Measurements from ENCODE around the gene STRADA.
"Not testable (repeated sequence)": the region's sequence is repeated elsewhere in the genome, so short reads cannot be mapped to it uniquely, and the experiment has no call there.

STRADA gene

DNA sequence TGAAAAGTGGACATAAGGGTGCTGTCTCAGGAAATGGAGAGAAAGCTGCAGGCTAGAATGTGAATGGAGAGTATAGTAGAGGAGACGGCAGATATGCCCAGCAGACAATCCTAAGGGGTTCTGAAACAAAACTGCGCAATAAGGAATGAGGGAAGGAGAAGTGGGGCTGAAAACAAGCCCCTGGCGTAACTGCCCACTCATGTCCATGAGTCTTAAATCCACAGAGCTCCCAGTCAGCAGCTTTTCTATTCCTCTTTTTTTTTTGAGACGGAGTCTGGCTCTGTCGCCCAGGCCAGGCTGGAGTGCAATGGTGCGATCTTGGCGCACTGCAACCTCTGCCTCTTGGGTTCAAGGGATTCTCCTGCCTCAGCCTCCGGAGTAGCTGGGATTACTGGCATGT, 5.9 kb downstream of the STRADA start (continued):
- no peak for TF ChIP-seq ZFP3 (CRISPR knock-in tag; IDR thresholded peaks at IDR 0.05)
- TF ChIP-seq TCF4 (CRISPR knock-in tag; IDR thresholded peaks at IDR 0.05; ENCODE audit: borderline replicate concordance), result no peak
- TF ChIP-seq SNAI2 (CRISPR knock-in tag; IDR thresholded peaks at IDR 0.05), result no peak
- TF ChIP-seq, protein P1, sequence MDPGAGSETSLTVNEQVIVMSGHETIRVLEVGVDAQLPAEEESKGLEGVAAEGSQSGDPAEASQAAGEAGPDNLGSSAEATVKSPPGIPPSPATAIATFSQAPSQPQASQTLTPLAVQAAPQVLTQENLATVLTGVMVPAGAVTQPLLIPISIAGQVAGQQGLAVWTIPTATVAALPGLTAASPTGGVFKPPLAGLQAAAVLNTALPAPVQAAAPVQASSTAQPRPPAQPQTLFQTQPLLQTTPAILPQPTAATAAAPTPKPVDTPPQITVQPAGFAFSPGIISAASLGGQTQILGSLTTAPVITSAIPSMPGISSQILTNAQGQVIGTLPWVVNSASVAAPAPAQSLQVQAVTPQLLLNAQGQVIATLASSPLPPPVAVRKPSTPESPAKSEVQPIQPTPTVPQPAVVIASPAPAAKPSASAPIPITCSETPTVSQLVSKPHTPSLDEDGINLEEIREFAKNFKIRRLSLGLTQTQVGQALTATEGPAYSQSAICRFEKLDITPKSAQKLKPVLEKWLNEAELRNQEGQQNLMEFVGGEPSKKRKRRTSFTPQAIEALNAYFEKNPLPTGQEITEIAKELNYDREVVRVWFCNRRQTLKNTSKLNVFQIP (CRISPR knock-in tag; IDR thresholded peaks at IDR 0.05; ENCODE audit: borderline replicate concordance, low read depth), result no peak

DNA sequence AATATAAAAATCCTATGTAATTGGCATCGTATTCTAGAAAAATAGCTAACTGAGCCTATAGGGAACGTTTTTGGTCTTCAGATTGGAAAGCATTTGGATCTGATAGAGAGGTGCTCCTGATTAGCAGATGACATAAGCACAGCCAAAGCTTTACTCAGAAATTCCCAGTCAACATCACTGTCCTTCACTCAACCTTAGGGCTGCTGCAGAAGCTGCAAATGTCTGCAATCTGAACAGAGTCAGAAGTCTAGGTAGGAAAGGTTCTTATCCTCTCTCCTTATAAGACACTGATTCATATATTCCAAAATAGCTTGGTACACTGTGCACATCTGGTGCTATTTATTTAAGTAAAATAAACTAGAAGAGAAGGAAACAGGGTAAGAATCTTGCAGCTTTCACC, 19.2 kb downstream of the STRADA start:
- no peak; the same call in 1 of the 3 replicates for ATAC-seq
- TF ChIP-seq ZFP3 (CRISPR knock-in tag; IDR thresholded peaks at IDR 0.05) (no peak), BACH2 (CRISPR knock-in tag; IDR thresholded peaks at IDR 0.05; ENCODE audit: borderline replicate concordance) (no peak), OSR1 (CRISPR knock-in tag; IDR thresholded peaks at IDR 0.05) (no peak), TOX (CRISPR knock-in tag; IDR thresholded peaks at IDR 0.05; ENCODE audit: borderline replicate concordance) (no peak), ZC3H10 (CRISPR knock-in tag; IDR thresholded peaks at IDR 0.05) (no peak), ZNF70 (CRISPR knock-in tag; IDR thresholded peaks at IDR 0.05) (no peak), CSDC2 (CRISPR knock-in tag; IDR thresholded peaks at IDR 0.05) (no peak), TCF4 (CRISPR knock-in tag; IDR thresholded peaks at IDR 0.05; ENCODE audit: borderline replicate concordance) (no peak), ARNTL (CRISPR knock-in tag; IDR thresholded peaks at IDR 0.05; ENCODE audit: borderline replicate concordance, low read depth) (no peak), ESRRG (CRISPR knock-in tag; IDR thresholded peaks at IDR 0.05) (no peak), ZNF565 (CRISPR knock-in tag; conservative IDR thresholded peaks at IDR 0.05; ENCODE audit: low read depth) (no peak), ISL1 (CRISPR knock-in tag; IDR thresholded peaks at IDR 0.05) (no peak), SNAI2 (CRISPR knock-in tag; IDR thresholded peaks at IDR 0.05) (no peak), ZNF8 (CRISPR knock-in tag; IDR thresholded peaks at IDR 0.05) (no peak)
- TF ChIP-seq, protein P2, sequence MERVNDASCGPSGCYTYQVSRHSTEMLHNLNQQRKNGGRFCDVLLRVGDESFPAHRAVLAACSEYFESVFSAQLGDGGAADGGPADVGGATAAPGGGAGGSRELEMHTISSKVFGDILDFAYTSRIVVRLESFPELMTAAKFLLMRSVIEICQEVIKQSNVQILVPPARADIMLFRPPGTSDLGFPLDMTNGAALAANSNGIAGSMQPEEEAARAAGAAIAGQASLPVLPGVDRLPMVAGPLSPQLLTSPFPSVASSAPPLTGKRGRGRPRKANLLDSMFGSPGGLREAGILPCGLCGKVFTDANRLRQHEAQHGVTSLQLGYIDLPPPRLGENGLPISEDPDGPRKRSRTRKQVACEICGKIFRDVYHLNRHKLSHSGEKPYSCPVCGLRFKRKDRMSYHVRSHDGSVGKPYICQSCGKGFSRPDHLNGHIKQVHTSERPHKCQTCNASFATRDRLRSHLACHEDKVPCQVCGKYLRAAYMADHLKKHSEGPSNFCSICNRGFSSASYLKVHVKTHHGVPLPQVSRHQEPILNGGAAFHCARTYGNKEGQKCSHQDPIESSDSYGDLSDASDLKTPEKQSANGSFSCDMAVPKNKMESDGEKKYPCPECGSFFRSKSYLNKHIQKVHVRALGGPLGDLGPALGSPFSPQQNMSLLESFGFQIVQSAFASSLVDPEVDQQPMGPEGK (CRISPR knock-in tag; IDR thresholded peaks at IDR 0.05; ENCODE audit: borderline replicate concordance), result no peak
- TF ChIP-seq, protein P3, sequence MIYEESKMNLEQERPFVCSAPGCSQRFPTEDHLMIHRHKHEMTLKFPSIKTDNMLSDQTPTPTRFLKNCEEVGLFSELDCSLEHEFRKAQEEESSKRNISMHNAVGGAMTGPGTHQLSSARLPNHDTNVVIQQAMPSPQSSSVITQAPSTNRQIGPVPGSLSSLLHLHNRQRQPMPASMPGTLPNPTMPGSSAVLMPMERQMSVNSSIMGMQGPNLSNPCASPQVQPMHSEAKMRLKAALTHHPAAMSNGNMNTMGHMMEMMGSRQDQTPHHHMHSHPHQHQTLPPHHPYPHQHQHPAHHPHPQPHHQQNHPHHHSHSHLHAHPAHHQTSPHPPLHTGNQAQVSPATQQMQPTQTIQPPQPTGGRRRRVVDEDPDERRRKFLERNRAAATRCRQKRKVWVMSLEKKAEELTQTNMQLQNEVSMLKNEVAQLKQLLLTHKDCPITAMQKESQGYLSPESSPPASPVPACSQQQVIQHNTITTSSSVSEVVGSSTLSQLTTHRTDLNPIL (CRISPR knock-in tag; IDR thresholded peaks at IDR 0.05; ENCODE audit: low read depth), result no peak
- TF ChIP-seq, protein P1 (CRISPR knock-in tag; IDR thresholded peaks at IDR 0.05; ENCODE audit: borderline replicate concordance, low read depth), result no peak
- TF ChIP-seq, protein P4, sequence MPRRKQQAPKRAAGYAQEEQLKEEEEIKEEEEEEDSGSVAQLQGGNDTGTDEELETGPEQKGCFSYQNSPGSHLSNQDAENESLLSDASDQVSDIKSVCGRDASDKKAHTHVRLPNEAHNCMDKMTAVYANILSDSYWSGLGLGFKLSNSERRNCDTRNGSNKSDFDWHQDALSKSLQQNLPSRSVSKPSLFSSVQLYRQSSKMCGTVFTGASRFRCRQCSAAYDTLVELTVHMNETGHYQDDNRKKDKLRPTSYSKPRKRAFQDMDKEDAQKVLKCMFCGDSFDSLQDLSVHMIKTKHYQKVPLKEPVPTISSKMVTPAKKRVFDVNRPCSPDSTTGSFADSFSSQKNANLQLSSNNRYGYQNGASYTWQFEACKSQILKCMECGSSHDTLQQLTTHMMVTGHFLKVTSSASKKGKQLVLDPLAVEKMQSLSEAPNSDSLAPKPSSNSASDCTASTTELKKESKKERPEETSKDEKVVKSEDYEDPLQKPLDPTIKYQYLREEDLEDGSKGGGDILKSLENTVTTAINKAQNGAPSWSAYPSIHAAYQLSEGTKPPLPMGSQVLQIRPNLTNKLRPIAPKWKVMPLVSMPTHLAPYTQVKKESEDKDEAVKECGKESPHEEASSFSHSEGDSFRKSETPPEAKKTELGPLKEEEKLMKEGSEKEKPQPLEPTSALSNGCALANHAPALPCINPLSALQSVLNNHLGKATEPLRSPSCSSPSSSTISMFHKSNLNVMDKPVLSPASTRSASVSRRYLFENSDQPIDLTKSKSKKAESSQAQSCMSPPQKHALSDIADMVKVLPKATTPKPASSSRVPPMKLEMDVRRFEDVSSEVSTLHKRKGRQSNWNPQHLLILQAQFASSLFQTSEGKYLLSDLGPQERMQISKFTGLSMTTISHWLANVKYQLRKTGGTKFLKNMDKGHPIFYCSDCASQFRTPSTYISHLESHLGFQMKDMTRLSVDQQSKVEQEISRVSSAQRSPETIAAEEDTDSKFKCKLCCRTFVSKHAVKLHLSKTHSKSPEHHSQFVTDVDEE (CRISPR knock-in tag; IDR thresholded peaks at IDR 0.05), result no peak
- TF ChIP-seq, protein P5, sequence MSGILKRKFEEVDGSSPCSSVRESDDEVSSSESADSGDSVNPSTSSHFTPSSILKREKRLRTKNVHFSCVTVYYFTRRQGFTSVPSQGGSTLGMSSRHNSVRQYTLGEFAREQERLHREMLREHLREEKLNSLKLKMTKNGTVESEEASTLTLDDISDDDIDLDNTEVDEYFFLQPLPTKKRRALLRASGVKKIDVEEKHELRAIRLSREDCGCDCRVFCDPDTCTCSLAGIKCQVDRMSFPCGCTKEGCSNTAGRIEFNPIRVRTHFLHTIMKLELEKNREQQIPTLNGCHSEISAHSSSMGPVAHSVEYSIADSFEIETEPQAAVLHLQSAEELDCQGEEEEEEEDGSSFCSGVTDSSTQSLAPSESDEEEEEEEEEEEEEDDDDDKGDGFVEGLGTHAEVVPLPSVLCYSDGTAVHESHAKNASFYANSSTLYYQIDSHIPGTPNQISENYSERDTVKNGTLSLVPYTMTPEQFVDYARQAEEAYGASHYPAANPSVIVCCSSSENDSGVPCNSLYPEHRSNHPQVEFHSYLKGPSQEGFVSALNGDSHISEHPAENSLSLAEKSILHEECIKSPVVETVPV (CRISPR knock-in tag; IDR thresholded peaks at IDR 0.05), result no peak

DNA sequence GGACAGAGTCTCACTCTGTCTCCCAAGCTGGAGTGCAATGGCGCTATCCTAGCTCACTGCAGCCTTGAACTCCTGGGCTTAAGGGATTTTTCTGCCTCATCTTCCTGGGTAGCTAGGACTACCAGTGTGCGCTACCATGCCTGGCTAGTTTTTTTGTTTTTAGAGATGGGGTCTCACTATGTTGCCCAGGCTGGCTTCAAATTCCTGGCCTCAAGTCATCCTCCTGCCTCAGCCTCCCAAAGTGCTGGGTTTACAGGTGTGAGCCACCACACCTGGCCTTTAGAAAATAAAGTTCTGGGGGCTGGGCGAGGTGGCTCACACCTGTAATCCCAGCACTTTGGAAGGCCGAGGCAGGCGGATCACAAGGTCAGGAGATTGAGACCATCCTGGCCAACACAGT, 21.4 kb downstream of the STRADA start:
- ATAC-seq, result not testable (repeated sequence)

Measured in SK-N-SH treated with all-trans-retinoic acid at 6 μM for 48 hours (cell line).